UCSD-AML1 (cell line): ENCODE data around the gene PDK3.

Source experiments
- DNase-seq: peaks from one replicate; lab custom pipeline; 2025; ENCODE audit not compliant: unreplicated experiment; lab: John Stamatoyannopoulos, UW

Gene PDK3

DNA sequence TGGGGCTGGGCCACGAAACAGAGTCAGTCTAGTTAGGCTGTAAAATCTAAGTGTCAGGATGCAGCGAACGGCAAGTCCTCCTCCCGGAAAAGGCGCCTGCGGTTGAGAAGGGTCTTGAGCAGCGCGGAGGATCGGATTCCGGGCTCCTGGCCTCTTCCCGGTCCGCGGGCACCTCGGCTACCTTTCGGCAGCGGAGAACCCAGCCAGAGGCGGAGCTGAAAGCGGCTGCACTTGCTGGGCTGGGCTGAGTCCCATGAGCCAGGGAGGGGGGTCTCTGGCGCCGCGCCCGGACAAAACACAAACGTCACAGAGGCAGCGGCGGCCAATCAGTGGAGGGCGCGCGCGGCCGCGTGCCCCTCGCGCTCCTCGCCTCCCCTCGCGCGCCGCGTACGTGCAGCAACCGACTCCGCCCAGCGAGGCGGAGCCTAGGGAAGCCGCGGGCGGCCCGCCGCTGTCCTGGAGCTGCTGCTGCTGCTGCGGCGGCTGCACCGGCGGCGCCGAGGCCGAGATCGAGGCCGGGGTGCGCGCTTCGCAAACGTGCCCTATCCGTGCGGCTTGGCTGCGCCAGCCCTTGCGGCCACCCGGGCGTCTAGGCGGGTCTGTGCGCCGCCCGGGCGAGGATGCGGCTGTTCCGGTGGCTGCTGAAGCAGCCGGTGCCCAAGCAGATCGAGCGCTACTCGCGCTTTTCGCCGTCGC is at the start of gene PDK3:
Gene PDK3 (plus strand): TSS at position 451 of the 696 bp plus-strand sequence. CDS start 170 bp downstream, at position 621.
- DNase-seq, result peak; percentile 89

DNA sequence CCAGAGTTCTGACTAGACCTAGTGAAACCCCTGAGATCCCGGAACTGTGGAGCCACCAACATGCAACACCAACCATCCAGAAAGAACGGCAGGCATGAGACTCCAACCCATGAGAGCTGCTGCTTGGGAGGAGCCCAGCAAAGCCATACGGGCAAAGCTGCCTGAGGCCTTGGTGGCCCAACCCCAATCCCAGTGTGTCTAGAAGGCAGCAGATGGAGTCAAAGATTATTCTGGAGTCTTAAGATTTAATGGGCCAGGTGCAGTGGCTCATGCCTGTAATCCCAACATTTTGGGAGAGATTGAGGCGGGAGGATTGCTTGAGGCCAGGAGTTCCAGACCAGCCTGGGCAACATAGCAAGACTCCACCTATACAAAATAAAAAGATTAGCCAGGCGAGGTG is 49.2 kb upstream of the PDK3 start:
- DNase-seq, result no peak

DNA sequence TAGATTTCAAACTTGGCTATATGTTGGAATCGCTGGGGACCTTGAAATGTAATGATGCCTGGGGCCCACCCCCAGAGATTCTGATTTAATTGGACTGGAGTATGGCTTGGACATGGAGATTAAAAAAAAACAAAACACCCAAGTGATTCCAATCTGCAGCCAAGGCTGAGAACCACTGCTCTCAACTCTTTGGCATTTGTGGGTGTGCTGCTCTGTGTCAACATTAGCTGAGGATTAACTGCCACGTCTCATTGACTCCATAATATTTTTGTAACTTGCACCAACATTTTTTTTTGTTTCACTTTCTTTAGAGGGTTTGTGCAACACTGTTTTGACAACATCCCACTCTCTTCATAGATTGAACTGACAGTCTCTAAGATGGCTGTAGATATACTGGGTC is 41.1 kb upstream of the PDK3 start:
- DNase-seq, result no peak

DNA sequence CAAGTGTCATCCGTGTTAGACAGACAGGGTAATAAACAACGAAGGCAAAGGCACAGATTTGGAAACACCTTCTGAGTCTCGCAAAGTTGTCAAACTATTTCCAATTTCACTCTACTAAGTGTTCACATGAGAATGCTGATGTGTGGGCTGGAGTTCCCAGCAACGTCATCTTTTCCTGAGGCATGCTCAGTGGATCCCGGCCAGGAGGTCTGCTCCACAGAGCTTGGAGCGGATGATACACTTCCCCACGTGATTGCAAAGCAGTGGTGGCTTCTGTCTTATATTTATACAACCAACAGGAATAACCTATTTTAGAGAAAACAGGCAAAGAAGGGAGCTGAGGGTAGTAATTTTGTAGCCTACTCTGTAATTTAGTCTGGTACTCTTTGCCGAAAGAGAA is 40.1 kb upstream of the PDK3 start:
- no peak for DNase-seq

DNA sequence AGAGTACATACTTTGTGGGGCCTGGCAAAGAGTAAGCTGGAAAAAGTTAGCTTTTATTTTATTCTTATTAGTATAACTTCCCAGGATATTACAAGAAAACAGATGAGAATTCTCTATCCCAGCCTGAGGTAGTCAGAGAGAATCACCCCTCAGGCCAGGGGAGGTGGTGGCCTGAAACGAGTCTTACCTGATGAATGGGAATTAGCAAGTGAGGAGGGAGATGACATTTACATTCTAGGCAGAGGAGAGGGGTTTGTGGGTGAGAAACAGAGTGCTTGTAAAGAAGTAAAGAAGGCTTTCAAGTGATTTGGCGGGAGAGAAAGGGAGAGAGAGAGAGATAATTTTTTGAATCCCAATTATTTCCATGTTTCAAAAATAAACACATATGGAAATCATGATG is 39.3 kb upstream of the PDK3 start:
- no peak for DNase-seq

DNA sequence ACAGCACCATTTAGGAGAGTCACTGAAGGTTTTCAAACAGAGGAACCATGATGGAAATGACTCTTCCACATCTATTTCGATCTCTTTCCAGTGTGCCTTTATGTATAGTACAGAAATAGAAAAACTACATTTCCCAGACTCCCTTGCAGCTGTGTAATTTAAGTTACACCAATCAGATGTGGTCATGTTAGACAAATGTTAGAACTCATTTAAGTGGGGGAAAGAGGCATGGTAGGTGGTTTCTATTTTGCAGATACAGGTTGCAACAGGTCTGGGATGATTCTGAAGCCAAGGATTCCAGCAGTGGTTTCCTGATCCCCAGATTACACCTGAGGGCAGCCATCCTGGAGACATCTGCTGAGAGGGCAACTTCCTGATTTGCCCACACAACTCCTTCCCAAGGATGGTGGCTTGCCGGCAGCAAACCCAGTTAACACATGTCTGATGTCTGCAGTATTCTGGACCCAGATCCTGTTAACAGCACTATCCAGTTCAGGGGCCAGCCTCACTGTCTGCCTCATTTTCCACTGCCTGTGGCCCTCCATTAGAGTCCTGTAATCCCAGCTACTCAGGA is 38.7 kb upstream of the PDK3 start:
- no peak for DNase-seq

DNA sequence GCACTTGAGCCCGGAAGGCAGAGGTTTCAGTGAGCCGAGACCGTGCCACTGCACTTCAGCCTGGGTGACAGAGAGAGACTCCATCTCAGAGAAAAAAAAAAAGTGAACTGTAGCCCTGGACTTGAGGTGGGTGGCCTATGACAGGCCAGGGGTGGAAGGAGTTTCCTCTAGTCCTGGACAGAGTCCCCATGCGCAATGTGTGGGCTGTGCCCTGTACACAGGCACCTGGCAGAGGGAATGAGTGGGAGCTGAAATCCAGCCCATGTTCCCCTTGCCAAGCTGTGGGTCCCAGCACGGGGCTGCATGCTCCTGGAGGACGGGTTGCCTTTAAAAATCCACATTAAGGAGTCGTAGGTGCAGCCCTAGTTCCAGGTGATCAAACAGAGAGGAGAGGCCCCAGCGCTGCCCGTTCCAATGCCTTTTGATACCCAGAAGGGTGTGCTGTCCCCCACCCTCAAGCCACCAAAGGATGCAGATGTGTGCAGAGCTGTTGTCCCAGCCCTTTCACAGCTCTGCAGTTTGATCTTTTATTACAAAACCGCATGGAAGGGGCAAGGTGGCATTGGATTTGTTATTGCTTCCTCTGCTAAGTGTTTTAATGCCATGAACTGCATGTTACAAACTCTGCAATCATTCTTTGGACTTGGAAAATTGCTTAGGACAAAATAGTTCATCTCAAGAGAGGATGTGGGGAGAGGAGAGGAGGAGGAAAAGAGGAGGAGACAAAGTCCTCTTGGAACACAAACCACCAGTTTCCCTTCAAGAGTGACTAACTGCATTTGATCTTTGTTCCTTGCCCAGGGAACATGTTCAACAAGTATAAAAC is 38.0 kb upstream of the PDK3 start:
- DNase-seq, result peak; percentile 12

DNA sequence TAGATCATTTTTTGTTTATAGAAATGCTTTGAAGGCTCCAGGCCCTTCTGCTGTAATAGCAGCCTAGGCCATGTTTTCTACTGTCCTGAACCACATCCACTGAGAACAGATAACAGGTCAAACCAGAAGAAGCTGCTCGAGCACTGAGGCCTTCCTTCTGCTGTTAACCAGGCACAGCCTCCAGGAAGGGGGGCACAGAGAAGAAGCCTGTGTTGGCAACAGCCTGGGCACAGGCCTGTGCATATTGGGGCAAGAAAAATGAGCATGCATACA is 37.4 kb upstream of the PDK3 start:
- DNase-seq, result no peak

DNA sequence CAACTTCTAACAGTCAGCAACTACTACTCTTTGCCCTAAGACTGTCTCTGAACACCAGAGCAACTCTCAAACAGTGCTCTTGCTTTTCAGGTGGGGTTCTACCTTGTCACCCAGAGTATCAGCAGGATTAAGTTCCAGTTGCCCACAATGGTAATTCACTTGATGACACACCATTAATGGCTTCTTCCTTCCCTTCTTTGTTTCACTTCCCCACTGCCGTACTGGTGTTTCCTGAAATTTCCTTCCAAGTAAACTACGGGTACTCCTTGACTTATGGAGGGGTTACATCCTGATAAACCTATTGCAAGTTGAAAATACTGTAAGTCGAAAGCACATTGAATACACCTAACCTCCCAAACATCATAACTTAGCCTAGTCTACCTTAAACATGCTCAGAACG is 36.6 kb upstream of the PDK3 start:
- no peak for DNase-seq

DNA sequence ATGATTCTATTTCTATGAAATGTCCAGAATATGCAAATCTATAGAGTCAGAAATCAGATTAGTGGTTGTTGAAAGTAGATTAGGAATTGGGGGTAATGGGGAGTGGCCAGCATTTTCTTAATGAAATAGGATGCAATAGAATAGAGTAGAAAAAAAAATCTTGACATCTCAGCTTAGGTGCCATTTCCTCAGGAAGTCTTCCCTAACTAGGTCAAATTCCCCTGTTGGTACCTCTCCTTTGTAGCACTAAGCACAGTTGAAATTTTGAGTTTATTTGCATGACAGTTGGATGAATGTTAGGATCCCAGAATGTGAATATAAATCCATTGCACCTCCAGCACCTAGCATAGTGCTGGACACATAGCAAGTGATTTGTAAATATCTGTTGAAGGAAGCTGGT is 30.0 kb upstream of the PDK3 start:
- no peak for DNase-seq

DNA sequence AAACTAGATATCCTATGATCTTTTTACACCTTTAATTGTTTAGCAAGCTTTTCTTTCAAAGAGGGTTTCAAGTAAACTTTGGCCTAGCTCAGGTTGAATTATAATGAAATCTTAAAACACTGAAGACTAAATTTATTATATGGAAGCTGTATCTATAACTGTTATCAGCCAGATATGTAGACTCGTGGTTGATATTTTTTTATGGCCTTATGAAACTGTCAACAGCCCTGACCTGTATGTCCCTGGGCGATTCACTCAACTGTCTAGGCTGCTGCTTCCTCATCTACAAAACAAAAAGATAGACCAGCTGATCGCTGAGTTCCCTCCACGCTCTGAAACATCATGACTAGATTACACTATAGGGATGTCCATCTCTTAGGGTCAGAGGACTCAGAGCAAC is 21.2 kb upstream of the PDK3 start:
- no peak for DNase-seq

DNA sequence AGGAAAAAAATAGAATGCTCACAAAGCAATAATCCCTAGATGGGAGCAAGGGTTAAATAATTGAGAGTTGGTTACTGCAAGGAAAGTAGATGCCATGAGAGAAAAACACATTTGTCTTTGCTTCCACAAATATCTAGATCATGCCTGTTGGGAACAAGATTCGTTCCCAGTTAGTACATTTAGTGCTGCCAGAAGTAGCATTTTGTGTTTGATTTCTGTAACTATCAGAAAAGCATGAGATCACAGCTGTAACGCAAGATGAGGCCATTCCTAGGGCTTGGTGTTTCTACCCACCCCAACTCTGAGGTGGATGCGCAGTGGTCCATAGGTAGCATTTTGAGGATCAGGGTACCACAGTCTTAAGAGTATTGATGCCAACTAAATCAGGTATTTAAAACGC is 20.4 kb upstream of the PDK3 start:
- DNase-seq, result no peak

DNA sequence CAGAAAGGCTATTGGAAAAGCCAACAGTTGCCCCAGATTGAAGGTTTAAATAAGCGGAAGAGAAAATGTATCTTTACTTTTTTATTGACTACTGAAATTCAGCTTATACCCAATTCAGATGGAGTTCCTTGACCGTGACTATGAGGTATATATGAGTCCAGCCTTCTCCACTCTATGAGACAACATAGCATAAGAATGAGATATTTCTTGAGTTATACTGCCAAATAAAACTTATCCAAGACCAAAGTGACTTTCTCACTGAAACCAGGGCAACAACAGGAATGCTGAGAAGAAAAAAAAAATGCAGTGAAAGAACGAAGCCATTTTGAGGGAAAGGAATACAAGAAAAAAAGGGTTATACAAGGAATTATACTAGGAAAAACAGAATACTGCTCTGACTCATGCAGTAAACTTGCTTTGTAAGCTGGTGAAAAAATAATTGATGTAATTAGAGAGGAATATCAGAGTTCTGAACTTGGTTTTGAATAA is 16.3 kb upstream of the PDK3 start:
- no peak for DNase-seq

DNA sequence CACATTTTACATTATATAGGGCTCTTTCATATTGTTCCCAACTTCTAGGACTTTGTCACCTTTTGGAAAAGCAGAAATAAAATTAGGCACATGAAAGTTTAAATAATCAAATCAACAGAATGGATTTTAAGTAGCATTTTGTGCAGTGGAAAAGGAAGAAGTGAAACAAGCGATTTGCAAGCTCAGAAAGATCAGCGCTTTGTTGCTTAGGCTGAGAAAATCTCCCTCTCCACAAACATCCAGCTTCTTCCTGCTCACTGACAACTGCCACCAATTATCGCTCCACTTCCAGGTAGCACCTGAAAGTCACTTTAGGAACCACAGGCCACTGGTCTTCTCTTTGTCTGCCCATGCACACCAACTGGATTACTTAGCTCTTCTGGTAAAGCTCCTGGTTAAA is 2.0 kb upstream of the PDK3 start:
- no peak for DNase-seq

DNA sequence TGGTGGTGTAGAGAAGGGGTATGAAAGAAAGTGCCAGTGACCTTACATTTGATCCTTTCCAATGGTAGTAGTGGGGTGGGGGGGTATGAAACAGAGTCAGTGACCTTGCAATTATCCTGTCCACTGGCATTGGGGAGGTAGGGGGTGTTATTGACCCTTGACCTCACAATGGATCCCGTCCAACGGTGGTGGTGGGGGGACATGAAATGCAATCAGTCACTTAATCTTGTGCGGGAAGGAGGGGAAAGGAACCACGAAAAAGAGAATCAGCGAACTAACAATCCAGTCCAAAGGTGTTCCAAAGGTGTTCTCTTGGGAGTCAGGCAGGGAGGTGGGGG is 619 bp upstream of the PDK3 start:
- no peak for DNase-seq

DNA sequence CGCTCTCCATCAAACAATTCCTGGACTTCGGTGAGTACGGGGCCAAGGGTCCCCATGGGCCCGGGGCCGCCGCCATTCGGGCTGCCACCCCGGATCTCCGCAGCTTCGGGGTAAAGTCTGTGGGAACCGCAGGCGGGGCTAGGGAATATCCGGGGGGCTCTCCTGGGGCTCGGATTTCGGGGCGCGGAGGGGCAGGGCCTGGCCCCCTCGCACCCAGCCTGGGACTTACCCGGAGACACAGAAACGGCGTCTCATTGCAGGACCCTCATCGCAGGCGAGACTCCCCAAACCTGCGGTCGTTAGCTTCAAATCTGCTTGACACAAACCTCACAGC is 413 bp downstream of the PDK3 start:
- DNase-seq, result no peak

DNA sequence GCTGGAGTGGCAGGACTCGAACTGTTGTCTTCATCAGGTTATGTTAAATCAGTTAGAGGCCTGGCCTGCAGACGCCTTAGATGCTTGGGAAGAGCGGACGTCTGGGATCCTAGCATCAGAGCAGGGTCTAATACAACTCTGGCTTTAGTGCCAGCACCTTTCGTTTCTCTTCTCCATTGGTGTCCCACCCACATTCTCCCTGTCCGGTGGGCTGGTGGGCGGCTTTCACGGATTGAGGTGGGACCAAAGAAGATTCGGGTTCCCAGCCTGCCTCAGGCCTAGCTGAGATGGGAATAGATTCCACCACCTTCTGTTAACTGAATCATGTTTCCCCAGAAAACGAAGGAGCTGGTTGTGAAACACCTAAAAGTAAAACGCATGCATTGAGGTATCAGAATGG is 939 bp downstream of the PDK3 start:
- no peak for DNase-seq

DNA sequence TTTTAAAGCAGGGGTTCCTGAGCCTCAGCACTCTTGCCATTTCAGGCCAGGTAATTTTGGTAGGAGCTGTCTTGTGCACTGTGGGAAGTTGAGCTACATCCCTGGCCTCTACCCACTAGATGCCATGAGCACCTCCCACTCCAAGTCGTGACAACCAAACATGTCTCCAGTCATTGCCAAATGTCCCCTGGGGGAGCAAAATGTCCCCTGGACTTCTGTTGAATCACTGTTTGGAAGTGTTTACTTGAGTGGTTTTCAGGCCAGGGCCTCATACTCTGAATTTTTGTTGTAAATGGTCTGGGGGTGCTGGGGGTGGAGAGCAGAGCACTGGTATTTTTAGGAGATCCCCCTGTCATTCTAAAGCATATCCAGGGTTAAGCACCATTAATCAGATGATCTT is 3.2 kb downstream of the PDK3 start:
- no peak for DNase-seq

DNA sequence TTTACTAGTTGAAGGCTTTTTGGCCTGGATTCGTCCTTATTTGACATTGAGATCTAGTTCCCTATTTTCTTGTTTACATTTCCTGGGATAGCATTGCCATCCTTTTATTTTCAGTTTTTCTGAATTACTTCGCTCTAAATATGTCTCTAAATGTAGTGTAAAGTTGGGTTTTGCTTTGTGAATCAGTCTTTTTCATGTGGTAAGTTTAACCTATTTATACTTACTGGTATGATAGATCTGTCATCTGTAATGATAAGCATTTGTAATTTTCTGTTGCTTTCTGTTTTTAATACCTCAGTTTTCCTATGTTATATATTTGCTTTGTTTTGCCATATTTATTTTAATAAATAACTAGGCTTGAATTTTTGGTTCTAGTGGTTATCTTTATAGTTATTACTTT is 6.7 kb downstream of the PDK3 start:
- no peak for DNase-seq

DNA sequence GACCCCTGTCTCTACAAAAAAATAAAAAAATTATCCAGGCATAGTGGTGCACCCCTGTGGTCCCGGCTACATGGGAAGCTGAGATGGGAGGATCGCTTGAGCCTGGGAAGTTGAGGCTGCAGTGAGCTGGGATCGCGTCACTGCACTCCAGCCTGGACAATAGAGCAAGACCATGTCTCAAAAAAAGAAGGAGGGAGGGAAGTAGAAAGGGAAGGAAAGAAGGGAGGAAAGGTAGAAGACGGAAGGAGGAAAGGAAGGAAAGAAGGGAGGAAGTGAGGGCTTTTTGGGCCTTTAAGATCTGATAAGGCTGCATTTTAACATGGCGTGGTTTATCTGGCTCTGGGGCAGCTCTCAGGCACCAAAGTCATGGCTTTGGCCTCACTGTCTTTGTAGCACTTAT is 10.4 kb downstream of the PDK3 start:
- no peak for DNase-seq

DNA sequence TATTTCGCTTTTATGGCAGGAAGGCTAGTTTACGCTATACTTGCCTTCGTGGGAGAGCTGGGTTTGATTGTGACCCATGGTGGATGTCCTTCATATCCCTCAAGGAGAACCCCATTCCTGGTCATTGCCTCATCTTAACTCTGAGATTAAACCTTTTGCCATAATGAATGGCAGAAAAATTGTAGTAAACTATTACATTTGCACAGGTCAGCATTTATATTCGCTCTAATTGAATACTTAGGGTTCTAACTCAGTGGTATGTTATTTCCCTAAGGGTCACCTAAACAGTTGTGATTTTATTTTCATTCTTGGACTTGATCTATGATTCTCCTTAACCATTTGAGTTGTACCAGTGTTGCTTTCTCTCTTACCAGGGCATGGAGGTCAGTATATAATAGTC is 13.4 kb downstream of the PDK3 start:
- no peak for DNase-seq

DNA sequence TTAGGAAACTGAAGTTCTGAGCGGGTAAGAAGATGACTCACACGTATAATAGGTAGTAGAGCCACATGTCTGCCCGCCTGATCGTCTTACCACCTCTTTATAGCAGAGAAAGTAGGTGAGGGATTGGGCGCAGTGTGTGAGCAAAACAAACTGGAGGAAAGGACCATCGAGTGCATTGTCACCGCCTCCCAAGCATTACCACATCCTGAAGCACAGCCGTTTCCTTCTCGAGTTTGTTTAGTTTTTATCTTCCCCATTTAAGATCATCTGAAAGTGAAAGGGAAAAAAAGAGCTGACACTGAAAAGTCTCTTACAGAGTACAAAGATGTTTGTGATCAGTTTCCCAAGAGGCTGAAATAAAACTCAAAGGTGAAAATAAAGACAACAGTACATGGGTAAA is 14.8 kb downstream of the PDK3 start:
- peak; percentile 38 for DNase-seq

DNA sequence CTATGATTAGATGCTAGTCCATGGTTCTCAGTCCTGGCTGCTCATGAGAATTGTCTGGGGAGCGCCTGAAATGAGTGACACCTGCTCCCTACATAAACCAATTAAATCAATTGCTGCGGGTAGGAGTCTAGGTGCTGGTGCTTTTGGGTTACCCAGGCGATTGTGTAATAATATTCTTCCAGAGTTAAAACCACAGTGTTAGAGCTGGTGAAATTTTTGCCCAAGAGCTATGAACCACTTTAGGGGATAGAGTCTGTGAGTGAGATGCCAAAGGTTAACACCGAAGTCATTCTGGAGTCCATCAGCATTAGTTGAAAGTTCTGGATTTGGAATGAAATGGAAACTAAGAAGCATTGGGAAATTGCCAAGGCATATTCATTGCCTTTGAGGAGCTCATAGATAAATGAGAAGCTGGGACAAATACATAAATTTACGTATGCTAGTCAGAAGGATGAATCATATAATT is 15.3 kb downstream of the PDK3 start:
- no peak for DNase-seq
